ENCODE data around the gene IDH2. TPM values are rescaled to one million over a fixed set of nuclear protein-coding genes. Genes with fewer than 3 reads are reported as not detected.

IDH2 gene
- total and polyA plus RNA-seq, 2 donors (not counting 3 experiments of a cell fraction or from before 2014, with no cell fraction given) = 123 to 127 TPM

DNA sequence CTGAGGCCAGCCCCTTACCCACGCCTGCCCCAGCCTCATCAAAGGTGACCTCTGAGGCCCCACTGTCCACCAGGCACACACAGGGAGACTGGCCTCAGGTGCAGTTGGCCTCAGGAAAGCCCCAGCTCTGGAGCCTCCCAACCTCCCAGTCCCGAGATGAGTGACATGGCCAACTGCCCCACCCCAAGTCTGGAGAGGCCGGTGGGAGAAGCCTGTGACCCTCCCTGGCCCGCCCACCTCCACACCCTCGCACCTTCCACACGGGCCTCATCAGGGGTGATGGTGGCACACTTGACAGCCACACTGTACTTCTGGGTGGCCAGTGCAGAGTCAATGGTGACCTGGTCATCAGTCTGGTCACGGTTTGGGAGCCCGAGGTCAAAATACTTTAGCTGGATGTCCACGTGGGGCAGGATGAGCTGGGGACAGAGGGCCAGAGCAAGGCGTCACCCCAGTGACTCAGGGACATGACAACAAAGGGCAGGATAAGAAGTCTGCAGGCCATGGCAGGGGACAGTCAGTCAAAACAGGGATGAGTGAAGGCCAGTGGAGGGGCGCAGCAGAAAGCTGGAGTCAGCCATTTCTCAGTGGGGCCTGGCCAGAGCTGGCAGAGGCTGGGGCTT is 11.9 kb downstream of the IDH2 start:
- CTCF ChIA-PET = no interaction called here

More for the DNA sequence above, 11.9 kb downstream of the IDH2 start:
- no peaks in the 10 kb centered on the region for H3K9me1 ChIP-seq (replicated peaks; ENCODE audit: control insufficient read depth, extremely low read depth, insufficient read depth, low read length)
- no peak overlapping the region for H3K9ac ChIP-seq (replicated peaks; ENCODE audit: extremely low read depth, insufficient read depth, low read length)
- H4K20me1 ChIP-seq (replicated peaks; ENCODE audit: control insufficient read depth, extremely low read depth, insufficient read depth, low read length) = no peaks in the 10 kb centered on the region
- peaks cover 8% of the 10 kb centered on the region for H3K79me2 ChIP-seq (ENCODE audit: control insufficient read depth, insufficient read depth, low read length)
- TF ChIP-seq FOS (IDR thresholded peaks at IDR 0.05; ENCODE audit: borderline replicate concordance, insufficient read depth, low read length) (no peak), MYC (IDR thresholded peaks at IDR 0.05; ENCODE audit: low read depth, low read length) (no peak), EZH2 (IDR thresholded peaks at IDR 0.05; ENCODE audit: borderline replicate concordance, low read depth, low read length, severe bottlenecking) (no peak), MAX (IDR thresholded peaks at IDR 0.05; ENCODE audit: insufficient read depth, insufficient read length) (no peak), POLR2A (IDR thresholded peaks at IDR 0.05; ENCODE audit: low read depth, low read length) (no peak), GATA2 (IDR thresholded peaks at IDR 0.05; ENCODE audit: insufficient read depth, insufficient read length, low read depth, low read length) (no peak), JUN (IDR thresholded peaks at IDR 0.05; ENCODE audit: borderline replicate concordance, insufficient read depth, insufficient read length, low read depth) (no peak), CTCF (IDR thresholded peaks at IDR 0.05; ENCODE audit: extremely low read depth in 1 of 2, insufficient read depth in 1 of 2, low read depth in 1 of 2, low read length in 2 of 2) (no peak), POLR2AphosphoS5 (IDR thresholded peaks at IDR 0.05; ENCODE audit: insufficient read depth, low read depth, low read length) (no peak)
- dilution Hi-C loops (cut with MboI; ENCODE audit: extremely low pct_ligation_motif_present, low sequenced_read_pairs) = no loop called here
- H2AFZ ChIP-seq (ENCODE audit: low read depth, low read length) = no peak overlapping the region
- no peak overlapping the region for H3K27ac ChIP-seq (ENCODE audit: insufficient read depth, low read depth, low read length)
- DNase-seq (ENCODE audit: low read depth, low spot score) (no peak), FAIRE-seq (no peak)
- H3K27me3 ChIP-seq (ENCODE audit: control insufficient read depth in 2 of 2, insufficient read depth in 2 of 2, low read length in 2 of 2) = no peaks in the 10 kb centered on the region
- intact Hi-C loops (cut with micrococcal nuclease) = no loop called here
- H3K4me2 ChIP-seq (ENCODE audit: insufficient read depth, low read length) = no peak overlapping the region
- POLR2A ChIA-PET = no interaction called here
- no TSS peak for BruUV-seq (replicated peaks)
- H3K4me3 ChIP-seq (replicated peaks in 1 of 3; ENCODE audit: insufficient read depth in 1 of 3, low read depth in 1 of 3, low read length in 3 of 3) = no peak overlapping the region
- peaks cover 2 to 22% of the 10 kb centered on the region in 2 experiments for H3K36me3 ChIP-seq (ENCODE audit: control insufficient read depth in 2 of 2, extremely low read depth in 1 of 2, insufficient read depth in 2 of 2, low read length in 2 of 2)
- no peaks in the 10 kb centered on the region for H3K4me1 ChIP-seq (ENCODE audit: control insufficient read depth, extremely low read depth, insufficient read depth, low read length)
- no peaks in the 10 kb centered on the region for H3K9me3 ChIP-seq (replicated peaks; ENCODE audit: control insufficient read depth, insufficient read depth, low read length)

Data from endothelial cell of umbilical vein (primary cell).